NCI-H526 (cell line): ENCODE measurements around the gene ISY1.
"Not testable (repeated sequence)": the region's sequence is repeated elsewhere in the genome, so short reads cannot be mapped to it uniquely, and the experiment has no call there.

Experiments
- DNase-seq, 2 experiments: peaks; one replicate each; lab custom pipeline; 2025; lab: John Stamatoyannopoulos, UW

ISY1 gene

DNA sequence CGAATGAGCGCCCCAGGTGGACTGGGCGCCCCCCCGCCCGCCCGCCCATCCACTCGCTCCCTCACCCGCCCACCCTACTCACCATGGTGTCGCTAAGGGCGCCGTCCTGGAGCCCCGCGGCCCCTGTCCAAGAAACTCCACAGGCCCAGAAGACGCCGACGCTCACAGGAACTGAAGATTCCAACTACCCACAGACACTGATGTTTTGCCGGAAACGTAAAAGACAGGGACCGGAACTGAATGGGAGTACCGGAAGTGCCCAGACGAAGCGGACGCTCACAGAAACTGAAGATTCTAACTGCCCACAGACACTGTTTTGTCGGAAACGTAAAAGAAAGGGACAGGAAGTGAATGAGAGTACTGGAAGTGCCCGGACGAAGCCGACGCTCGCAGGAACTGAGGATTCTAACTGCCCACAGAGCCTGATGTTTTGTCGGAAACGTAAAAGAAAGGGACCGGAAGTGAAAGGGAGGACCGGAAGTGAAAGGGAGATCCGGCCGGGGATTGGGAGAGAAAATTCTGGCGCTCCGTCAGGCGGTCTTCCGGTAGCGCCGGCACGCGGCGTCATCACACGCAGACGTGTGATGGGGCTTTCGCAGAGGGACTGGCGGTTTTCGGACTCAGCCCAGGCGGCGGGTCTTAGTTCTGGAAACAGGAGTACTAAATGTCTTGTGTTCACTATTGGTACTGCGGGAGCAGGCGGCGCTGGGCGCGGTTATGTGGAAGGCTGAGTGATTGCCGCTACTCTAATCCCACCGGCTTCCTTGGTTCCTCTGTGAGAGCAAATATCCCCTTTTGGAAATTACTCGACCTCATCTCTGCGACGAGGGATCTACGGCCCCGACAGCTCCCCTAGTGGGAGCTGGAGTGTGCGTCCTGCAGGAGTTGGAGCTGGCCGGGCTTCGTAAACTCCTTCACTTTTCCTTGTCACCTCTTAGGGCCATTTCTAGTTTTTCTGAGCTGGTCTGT, at the start of gene ISY1:
ISY1 (minus strand) TSS at position 173 of the 969 bp plus-strand sequence; CDS start at position 85, 88 bp downstream.
- peak; percentile 96 to 98 for DNase-seq

GRCh38 chr3:129207479-129207878, 46.6 kb upstream of the ISY1 start:
- DNase-seq, result no peak

- DNase-seq, result no peak
Measured at GRCh38 chr3:129205109-129205832, 44.4 kb upstream of the ISY1 start.

- no peak for DNase-seq
Measured at GRCh38 chr3:129204473-129204872, 43.6 kb upstream of the ISY1 start.

GRCh38 chr3:129199366-129199765, 38.5 kb upstream of the ISY1 start:
- DNase-seq, result no peak

- peak; percentile 40 to 68 for DNase-seq
Measured at GRCh38 chr3:129197321-129197720, 36.5 kb upstream of the ISY1 start.

DNA sequence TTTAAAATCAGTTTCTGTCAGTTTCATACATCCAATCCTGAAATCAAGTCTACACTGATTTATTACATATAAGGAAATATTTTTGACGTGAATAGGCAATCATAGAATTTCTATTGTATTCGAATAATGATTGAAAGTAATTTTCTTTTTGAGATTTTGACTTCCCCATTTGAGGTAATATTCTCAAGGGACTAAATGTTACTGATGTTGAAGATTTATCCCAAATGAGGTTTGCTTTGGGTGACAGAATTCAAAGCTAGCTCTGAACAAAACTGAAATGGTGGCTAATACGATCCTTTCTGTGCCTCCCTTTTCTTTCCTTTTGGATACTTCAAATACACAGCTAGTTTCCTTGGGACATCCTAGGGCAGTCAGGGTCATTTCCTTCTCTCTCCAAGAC, 35.7 kb upstream of the ISY1 start:
- no peak for DNase-seq

- no peak for DNase-seq
Measured at GRCh38 chr3:129195731-129196256, 34.9 kb upstream of the ISY1 start.

DNA sequence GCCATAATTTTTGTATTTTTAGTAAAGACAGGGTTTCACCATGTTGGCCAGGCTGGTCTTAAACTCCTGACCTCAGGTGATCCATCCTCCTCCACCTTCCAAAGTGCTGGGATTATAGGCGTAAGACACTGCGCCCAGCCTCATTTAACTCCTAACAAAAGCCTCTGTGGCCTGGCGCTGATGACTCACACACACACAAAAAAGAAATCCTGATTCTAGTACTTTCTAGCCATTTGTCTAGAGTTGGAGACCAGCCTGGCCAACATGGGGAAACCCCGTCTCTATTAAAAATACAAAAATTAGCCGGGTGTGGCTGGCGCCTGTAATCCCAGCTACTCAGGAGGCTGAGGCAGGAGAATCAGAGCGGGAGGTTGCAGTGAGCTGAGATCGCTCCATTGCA, 28.9 kb upstream of the ISY1 start:
- not testable (repeated sequence) for DNase-seq

- no peak for DNase-seq
Measured at GRCh38 chr3:129187857-129188256, 27.0 kb upstream of the ISY1 start.

GRCh38 chr3:129185783-129186182, 24.9 kb upstream of the ISY1 start:
- no peak for DNase-seq

DNA sequence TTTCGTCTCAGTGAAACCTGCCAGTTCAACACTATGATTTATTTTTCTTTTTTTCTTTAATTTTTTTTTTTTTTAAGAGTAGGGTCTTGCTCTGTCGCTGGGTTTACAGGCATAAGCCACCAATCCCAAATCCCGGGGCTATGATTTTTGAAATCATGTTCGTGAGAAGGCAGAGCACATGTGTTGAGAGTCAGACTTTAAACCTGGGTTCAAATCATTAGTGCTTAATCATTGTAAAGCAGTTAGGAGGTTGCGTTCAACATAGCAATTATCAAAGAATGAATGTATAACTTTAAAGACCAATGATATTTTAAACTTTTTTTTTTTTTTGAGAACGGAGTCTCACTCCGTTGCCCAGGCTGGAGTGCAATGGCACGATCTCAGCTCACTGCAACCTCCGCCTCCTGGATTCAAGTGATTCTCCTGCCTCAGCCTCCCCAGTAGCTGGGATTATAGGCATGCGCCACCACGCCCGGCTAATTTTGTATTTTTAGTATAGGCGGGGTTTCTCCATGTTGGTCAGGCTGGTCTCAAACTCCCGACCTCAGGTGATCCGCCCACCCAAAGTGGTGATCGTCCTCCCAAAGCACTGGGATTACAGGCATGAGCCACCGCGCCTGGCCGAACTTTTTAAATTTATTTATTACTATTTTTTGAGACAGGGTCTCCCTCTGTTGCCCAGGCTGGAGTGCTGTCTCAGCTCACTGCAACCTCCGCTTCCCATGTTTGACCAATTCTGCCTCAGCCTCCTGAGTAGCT, 24.1 kb upstream of the ISY1 start:
- DNase-seq, result not testable (repeated sequence)

DNA sequence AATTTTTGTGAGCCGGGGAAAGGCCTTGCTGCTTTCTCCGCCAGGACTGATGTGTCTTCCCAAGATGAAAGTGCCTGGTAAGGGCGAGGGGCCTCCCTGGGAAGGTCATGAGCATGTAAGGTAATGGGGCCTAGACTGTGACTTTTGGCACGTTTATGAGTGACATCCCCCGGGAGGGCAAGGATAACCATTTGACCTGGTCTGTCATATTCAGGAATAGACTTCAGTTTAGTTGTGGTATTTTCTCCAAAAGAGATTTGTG, 23.5 kb upstream of the ISY1 start:
- DNase-seq, result peak in 1 of 2 experiments; percentile 54

- DNase-seq, result peak; percentile 79 to 99
Measured at GRCh38 chr3:129183569-129184395, 22.9 kb upstream of the ISY1 start, which contains the start of gene CNBP. TSS of gene CNBP (minus strand) at chr3:129183896. CDS start at chr3:129171757, 12,139 bp downstream.

GRCh38 chr3:129182390-129183185, 21.7 kb upstream of the ISY1 start:
- DNase-seq, result peak in 1 of 2 experiments; percentile 45

DNA sequence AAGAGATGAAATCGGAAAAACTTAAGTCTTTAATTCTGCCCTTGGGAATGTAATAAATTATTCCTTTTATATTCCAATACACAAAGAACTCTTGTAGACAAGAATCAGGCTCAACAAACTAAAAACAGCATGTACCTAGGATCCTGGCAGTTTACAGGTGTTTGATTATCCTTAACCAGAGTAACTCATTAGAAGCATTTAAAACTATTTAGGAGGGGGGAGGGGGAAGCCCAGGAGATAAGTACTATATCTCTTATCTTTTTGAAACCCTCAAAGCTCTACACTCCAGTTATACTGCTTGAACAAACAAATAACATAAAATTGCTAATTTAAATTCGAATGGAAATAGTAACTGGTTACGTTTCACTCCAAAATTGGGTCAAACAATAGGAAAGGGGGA, 21.0 kb upstream of the ISY1 start:
- DNase-seq, result no peak

GRCh38 chr3:129180461-129180860, 19.6 kb upstream of the ISY1 start:
- DNase-seq, result no peak

GRCh38 chr3:129176051-129176450, 15.2 kb upstream of the ISY1 start:
- DNase-seq, result no peak

GRCh38 chr3:129173725-129174124, 12.9 kb upstream of the ISY1 start:
- no peak for DNase-seq

GRCh38 chr3:129173206-129173605, 12.3 kb upstream of the ISY1 start:
- DNase-seq, result no peak
